ENCODE results near the gene MAPK8IP3. TPM values are rescaled to one million over a fixed set of nuclear protein-coding genes. Genes with fewer than 3 reads are reported as not detected.

Gene MAPK8IP3
- total and polyA plus RNA-seq, 7 experiments from 2014 or later = 1.7 to 299 (median 244) TPM

DNA sequence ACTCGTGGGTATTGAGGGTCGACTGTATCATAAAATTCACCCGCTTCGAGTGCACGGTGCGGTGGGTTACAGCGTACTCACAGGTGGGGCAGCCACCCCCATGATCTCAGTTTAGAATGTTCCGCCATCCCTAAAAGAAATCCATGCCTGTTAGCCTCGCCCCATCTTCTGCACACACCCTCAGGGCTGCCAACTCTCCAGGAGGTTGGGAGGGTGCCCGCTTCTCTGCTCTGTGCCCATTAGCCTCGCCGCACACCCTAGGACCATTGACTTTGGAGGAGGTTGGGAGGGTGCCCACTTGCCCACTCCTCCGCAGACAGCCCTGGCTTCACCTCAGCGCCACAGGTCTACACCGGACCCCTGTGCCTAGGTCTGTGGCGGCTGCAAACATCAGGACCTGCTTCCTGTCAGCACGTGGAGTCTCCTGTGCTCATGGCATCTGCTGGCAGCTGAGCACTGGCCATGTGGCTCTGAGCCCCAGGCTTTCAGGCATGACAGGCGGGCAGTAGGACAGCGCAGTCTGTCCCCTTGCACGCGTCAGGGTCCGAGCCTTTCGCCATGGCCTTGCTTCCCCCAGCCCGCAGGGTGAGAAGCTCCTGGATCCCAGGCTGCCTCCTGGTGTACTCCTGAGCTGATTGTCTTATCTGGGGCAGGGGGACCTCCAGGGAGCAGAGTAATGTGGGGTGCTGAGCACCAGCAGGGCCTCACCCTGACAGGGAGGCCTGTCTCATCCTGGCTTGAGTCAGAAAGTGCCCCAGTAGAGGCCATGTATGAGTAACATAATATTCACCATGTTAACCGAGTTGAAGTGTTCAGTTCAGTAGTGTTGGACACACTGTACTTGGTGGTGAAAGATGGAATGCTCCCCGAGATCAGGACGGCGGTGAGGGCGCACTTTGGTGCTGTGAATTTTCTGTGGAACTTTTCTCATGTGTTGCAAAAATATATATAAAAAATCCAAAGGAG, 43.4 kb downstream of the MAPK8IP3 start:
- Mint-ChIP-seq H3K36me3 (peaks cover 0 to 25% (median 3%) of the 10 kb centered on the region in 5 donors), H3K4me1 (peaks cover 0 to 3% (median 0%) of the 10 kb centered on the region in 7 donors), H3K4me3 (no peak overlapping the region), H3K9me3 (no peaks in the 10 kb centered on the region), H3K27me3 (no peaks in the 10 kb centered on the region), H3K27ac (peak overlapping the region in 1 of 9 donors; percentile 56)
- ChIA-PET CTCF (interaction anchor here (0.7 kb wide), 1 partner anchor 51 kb away, joined by 3 read pairs; no protein-coding TSS in a partner anchor), POLR2A (no interaction called here)
- DNase-seq = no peak
- no peaks in the 10 kb centered on the region for H3K27me3 ChIP-seq (ENCODE audit: control insufficient read depth in 2 of 2, insufficient read depth in 2 of 2, low read length in 2 of 2)
- H3K4me1 ChIP-seq (ENCODE audit: control insufficient read depth in 2 of 2, insufficient read depth in 2 of 2, low read length in 2 of 2) = no peaks in the 10 kb centered on the region
- no peak overlapping the region for H3K27ac ChIP-seq (ENCODE audit: low read depth, low read length)
- no peak overlapping the region for H3K4me3 ChIP-seq (ENCODE audit: low read length)
- intact Hi-C loops (cut with micrococcal nuclease) = no loop called here
- no peak for ATAC-seq
- no peaks in the 10 kb centered on the region for H3K9me3 ChIP-seq (ENCODE audit: control insufficient read depth in 2 of 3, low read length in 3 of 3)
- H3K36me3 ChIP-seq (ENCODE audit: control insufficient read depth in 2 of 3, insufficient read depth in 3 of 3, low read length in 3 of 3) = peaks cover 5 to 84% (median 5%) of the 10 kb centered on the region in 3 experiments

DNA sequence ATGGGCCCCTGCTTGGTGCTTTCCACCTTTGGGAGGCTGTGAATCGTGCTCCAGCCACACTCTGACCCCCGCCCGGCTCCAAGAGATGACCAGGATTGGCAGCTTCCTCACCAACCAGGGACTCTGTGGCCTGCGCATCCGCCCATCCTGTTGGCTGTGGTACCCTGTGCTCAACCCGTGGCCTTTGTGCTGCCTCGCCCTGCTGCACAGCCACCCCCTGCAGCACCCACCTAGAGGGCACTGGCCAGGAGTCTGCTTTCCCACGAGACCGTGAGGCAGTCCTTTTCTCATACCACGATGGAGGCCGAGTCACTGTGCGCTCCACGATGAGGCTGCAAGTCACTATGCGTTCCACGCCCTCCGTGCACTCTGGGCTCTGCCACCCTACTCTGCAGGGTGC, 46.0 kb downstream of the MAPK8IP3 start:
- Mint-ChIP-seq H3K27me3 (no peaks in the 10 kb centered on the region), H3K27ac (no peak overlapping the region), H3K4me3 (no peak overlapping the region), H3K9me3 (no peaks in the 10 kb centered on the region), H3K36me3 (peaks cover 0 to 22% (median 0%) of the 10 kb centered on the region in 5 donors), H3K4me1 (peaks cover 0 to 12% (median 7%) of the 10 kb centered on the region in 7 donors)
- H3K4me3 ChIP-seq (ENCODE audit: low read length) = no peak overlapping the region
- ATAC-seq (no peak), DNase-seq (no peak)
- H3K9me3 ChIP-seq (ENCODE audit: control insufficient read depth in 2 of 3, low read length in 3 of 3) = no peaks in the 10 kb centered on the region
- H3K36me3 ChIP-seq (ENCODE audit: control insufficient read depth in 2 of 3, insufficient read depth in 3 of 3, low read length in 3 of 3) = peaks cover 0 to 69% (median 5%) of the 10 kb centered on the region in 3 experiments
- no peaks in the 10 kb centered on the region for H3K27me3 ChIP-seq (ENCODE audit: control insufficient read depth in 2 of 2, insufficient read depth in 2 of 2, low read length in 2 of 2)
- intact Hi-C loops (cut with micrococcal nuclease) = no loop called here
- ChIA-PET CTCF (no interaction called here), POLR2A (no interaction called here)
- H3K4me1 ChIP-seq (ENCODE audit: control insufficient read depth in 2 of 2, insufficient read depth in 2 of 2, low read length in 2 of 2) = no peaks in the 10 kb centered on the region
- H3K27ac ChIP-seq (ENCODE audit: low read depth, low read length) = no peak overlapping the region

DNA sequence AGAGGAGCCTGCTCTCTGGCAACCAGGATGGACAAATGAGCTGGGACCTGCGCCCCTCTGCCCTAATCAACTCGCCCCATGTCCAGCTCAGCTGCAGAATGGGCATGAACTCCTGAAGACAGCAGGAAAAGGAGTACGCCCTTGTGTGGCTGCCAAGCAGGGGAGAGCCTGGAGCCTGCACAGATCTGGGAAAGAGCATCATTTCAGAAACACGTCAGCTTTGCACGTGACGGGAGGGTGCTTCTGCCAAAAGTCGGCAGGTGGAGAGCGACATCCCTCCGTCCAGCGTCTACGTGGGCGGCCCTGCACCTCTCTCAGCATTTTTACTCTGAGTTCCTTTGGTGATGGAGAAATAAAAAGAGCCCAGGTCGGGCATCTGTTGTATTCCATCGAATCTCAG, 46.9 kb downstream of the MAPK8IP3 start:
- Mint-ChIP-seq H3K36me3 (peaks cover 0 to 22% (median 0%) of the 10 kb centered on the region in 5 donors), H3K27me3 (no peaks in the 10 kb centered on the region), H3K4me1 (peaks cover 0 to 19% (median 14%) of the 10 kb centered on the region in 7 donors), H3K4me3 (no peak overlapping the region), H3K9me3 (no peaks in the 10 kb centered on the region), H3K27ac (no peak overlapping the region)
- intact Hi-C loops (cut with micrococcal nuclease) = no loop called here
- no peak for DNase-seq
- H3K27ac ChIP-seq (ENCODE audit: low read depth, low read length) = no peak overlapping the region
- no peaks in the 10 kb centered on the region for H3K27me3 ChIP-seq (ENCODE audit: control insufficient read depth in 2 of 2, insufficient read depth in 2 of 2, low read length in 2 of 2)
- no peak for ATAC-seq
- peaks cover 0 to 66% (median 4%) of the 10 kb centered on the region in 3 experiments for H3K36me3 ChIP-seq (ENCODE audit: control insufficient read depth in 2 of 3, insufficient read depth in 3 of 3, low read length in 3 of 3)
- ChIA-PET CTCF (no interaction called here), POLR2A (no interaction called here)
- H3K9me3 ChIP-seq (ENCODE audit: control insufficient read depth in 2 of 3, low read length in 3 of 3) = no peaks in the 10 kb centered on the region
- H3K4me1 ChIP-seq (ENCODE audit: control insufficient read depth in 2 of 2, insufficient read depth in 2 of 2, low read length in 2 of 2) = no peaks in the 10 kb centered on the region
- no peak overlapping the region for H3K4me3 ChIP-seq (ENCODE audit: low read length)

DNA sequence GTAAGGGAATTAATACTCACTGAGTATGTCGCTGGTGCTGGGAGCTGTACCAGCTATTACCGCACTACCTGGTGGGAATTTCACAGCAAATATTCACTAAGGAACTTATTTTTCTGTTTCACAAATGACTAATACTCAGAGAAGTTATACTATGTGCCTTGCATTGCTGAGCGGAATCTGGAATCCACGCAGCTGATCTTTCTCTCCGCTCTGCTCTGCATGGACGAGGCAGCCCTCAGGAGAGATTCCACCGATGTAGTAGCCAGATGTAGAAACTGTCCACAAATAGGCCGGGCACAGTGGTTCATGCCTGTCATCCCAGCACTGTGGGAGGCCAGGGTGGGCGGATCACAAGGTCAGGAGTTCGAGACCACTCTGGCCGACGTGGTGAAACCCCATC, 48.2 kb downstream of the MAPK8IP3 start:
- H3K4me1 ChIP-seq (ENCODE audit: control insufficient read depth in 2 of 2, insufficient read depth in 2 of 2, low read length in 2 of 2) = no peaks in the 10 kb centered on the region
- Mint-ChIP-seq H3K9me3 (no peaks in the 10 kb centered on the region), H3K4me1 (peaks cover 0 to 21% (median 14%) of the 10 kb centered on the region in 7 donors), H3K27ac (no peak overlapping the region), H3K36me3 (peaks cover 0 to 24% (median 0%) of the 10 kb centered on the region in 5 donors), H3K4me3 (no peak overlapping the region), H3K27me3 (no peaks in the 10 kb centered on the region)
- DNase-seq (no peak), ATAC-seq (no peak)
- no peaks in the 10 kb centered on the region for H3K9me3 ChIP-seq (ENCODE audit: control insufficient read depth in 2 of 3, low read length in 3 of 3)
- H3K4me3 ChIP-seq (ENCODE audit: low read length) = no peak overlapping the region
- intact Hi-C loops (cut with micrococcal nuclease) = no loop called here
- ChIA-PET POLR2A (no interaction called here), CTCF (no interaction called here)
- no peak overlapping the region for H3K27ac ChIP-seq (ENCODE audit: low read depth, low read length)
- peaks cover 0 to 63% (median 0%) of the 10 kb centered on the region in 3 experiments for H3K36me3 ChIP-seq (ENCODE audit: control insufficient read depth in 2 of 3, insufficient read depth in 3 of 3, low read length in 3 of 3)
- no peaks in the 10 kb centered on the region for H3K27me3 ChIP-seq (ENCODE audit: control insufficient read depth in 2 of 2, insufficient read depth in 2 of 2, low read length in 2 of 2)

DNA sequence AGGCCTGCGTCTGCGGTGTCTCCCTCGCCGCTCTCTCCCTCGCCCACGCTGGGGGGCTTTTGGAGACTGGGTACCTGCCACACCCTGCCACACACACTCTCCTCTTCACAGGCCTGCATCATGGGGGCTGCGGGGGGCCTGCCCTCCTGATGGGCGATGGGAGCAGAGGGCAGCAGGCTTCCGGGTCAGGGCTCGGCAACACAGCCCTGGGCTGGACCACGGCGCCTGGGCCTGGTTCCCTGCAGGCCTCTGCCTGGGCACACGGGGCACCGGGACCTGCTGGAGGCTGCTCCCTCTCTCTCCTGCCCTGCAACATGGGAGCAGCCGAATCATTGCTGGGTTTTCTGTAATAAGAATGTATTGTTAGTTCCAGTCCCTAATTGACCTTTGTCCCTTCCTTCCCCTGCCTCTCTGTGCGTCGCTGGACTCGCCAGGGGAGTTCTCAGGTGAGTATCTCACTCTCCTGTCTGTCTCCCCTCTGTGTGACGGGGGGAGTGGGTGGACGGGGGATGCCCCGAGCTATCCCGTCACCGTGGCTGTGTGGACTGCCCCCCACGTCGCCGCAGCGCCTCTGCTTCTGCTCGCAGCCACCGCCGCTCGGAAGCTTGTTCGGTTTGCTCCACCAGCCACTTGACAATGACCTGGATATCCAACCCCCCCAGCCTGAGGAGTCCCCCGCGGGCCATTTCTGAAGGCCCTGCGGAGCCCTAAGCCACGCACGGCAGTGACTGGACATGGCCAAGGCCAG, 51.9 kb downstream of the MAPK8IP3 start:
- ATAC-seq (peak; percentile 20), DNase-seq (no peak)
- ChIA-PET CTCF (no interaction called here), POLR2A (no interaction called here)
- Mint-ChIP-seq H3K27me3 (no peaks in the 10 kb centered on the region), H3K36me3 (peaks cover 0 to 22% (median 3%) of the 10 kb centered on the region in 5 donors), H3K9me3 (no peaks in the 10 kb centered on the region), H3K27ac (peak overlapping the region in 3 of 9 donors; percentile 17 to 77 (median 46)), H3K4me1 (peaks cover 0 to 21% (median 14%) of the 10 kb centered on the region in 7 donors), H3K4me3 (peak overlapping the region in 2 of 10 donors; percentile 55 to 58)
- no peaks in the 10 kb centered on the region for H3K9me3 ChIP-seq (ENCODE audit: control insufficient read depth in 2 of 3, low read length in 3 of 3)
- H3K36me3 ChIP-seq (ENCODE audit: control insufficient read depth in 2 of 3, insufficient read depth in 3 of 3, low read length in 3 of 3) = peaks cover 0 to 67% (median 4%) of the 10 kb centered on the region in 3 experiments
- H3K27ac ChIP-seq (ENCODE audit: low read depth, low read length) = no peak overlapping the region
- no peak overlapping the region for H3K4me3 ChIP-seq (ENCODE audit: low read length)
- H3K27me3 ChIP-seq (ENCODE audit: control insufficient read depth in 2 of 2, insufficient read depth in 2 of 2, low read length in 2 of 2) = no peaks in the 10 kb centered on the region
- intact Hi-C loops (cut with micrococcal nuclease) = no loop called here
- H3K4me1 ChIP-seq (ENCODE audit: control insufficient read depth in 2 of 2, insufficient read depth in 2 of 2, low read length in 2 of 2) = no peaks in the 10 kb centered on the region

DNA sequence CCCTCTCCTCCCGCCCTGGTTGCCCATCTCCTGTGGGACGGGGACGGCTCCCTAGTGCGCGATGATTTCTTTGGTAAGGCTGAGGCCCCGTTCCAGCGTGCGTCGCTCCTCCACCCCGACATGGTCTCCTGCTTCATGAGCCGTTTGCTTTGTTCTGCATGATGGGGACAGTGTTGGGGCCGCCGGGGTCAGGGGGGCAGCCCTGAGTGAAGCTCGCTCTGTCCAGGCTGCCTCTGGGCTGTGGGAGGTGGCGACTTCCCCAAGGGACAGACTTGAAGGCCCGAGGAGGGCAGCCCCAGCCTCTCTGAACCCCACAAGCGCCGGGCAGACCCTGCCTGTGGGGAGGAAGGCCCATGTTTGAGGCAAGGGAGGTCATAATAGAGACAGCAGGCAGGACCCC, 52.9 kb downstream of the MAPK8IP3 start:
- no peak for DNase-seq
- H3K4me3 Mint-ChIP-seq = no peak overlapping the region
- H3K9me3 Mint-ChIP-seq = no peaks in the 10 kb centered on the region
- ChIA-PET CTCF (no interaction called here), POLR2A (no interaction called here)
- peaks cover 0 to 20% (median 3%) of the 10 kb centered on the region in 5 donors for H3K36me3 Mint-ChIP-seq
- H3K36me3 ChIP-seq (ENCODE audit: control insufficient read depth in 2 of 3, insufficient read depth in 3 of 3, low read length in 3 of 3) = peaks cover 0 to 71% (median 4%) of the 10 kb centered on the region in 3 experiments
- no peaks in the 10 kb centered on the region for H3K4me1 ChIP-seq (ENCODE audit: control insufficient read depth in 2 of 2, insufficient read depth in 2 of 2, low read length in 2 of 2)
- no peak for ATAC-seq
- H3K27me3 ChIP-seq (ENCODE audit: control insufficient read depth in 2 of 2, insufficient read depth in 2 of 2, low read length in 2 of 2) = no peaks in the 10 kb centered on the region
- no peaks in the 10 kb centered on the region for H3K9me3 ChIP-seq (ENCODE audit: control insufficient read depth in 2 of 3, low read length in 3 of 3)
- intact Hi-C loops (cut with micrococcal nuclease) = no loop called here
- no peak overlapping the region for H3K27ac ChIP-seq (ENCODE audit: low read depth, low read length)
- H3K4me1 Mint-ChIP-seq = peaks cover 0 to 21% (median 14%) of the 10 kb centered on the region in 7 donors
- H3K27ac Mint-ChIP-seq = peak overlapping the region in 1 of 9 donors; percentile 59
- no peaks in the 10 kb centered on the region for H3K27me3 Mint-ChIP-seq
- H3K4me3 ChIP-seq (ENCODE audit: low read length) = no peak overlapping the region
